ENCODE results near the gene GREB1. TPM values are rescaled to one million over a fixed set of nuclear protein-coding genes. Genes with fewer than 3 reads are reported as not detected.
A peak's percentile ranks its signal among the peaks of the same experiment; 100 is the strongest.

GREB1 gene
- total and polyA plus RNA-seq, 2 experiments from 2014 or later, result 5.7 to 6.4 TPM

GRCh38 chr2:11503354-11503927 is 30.4 kb upstream of the GREB1 start:
- Histone ChIP-seq H3K27ac (no peak overlapping the region), H3K9me2 (replicated peaks; ENCODE audit: insufficient read depth) (no peaks in the 10 kb centered on the region), H3K9me3 (ENCODE audit: low read depth) (no peaks in the 10 kb centered on the region), H3K4me1 (ENCODE audit: insufficient read depth) (peaks cover 30% of the 10 kb centered on the region), H2AFZ (no peak overlapping the region), H3K27me3 (no peaks in the 10 kb centered on the region), H3K36me3 (replicated peaks; ENCODE audit: insufficient read depth, low read depth) (no peaks in the 10 kb centered on the region), H3K4me3 (no peak overlapping the region), H3K79me2 (peaks cover 6% of the 10 kb centered on the region), H3K4me2 (no peak overlapping the region), H4K20me1 (ENCODE audit: insufficient read depth, poor library complexity, severe bottlenecking) (no peaks in the 10 kb centered on the region)
- DNase-seq (ENCODE audit: low spot score), result no peak
- TF ChIP-seq EZH2 (IDR thresholded peaks at IDR 0.05; ENCODE audit: borderline replicate concordance), result no peak
- no peak for TF ChIP-seq CTCF (IDR thresholded peaks at IDR 0.05; ENCODE audit: poor library complexity)
- TF ChIP-seq EZH2phosphoT487 (IDR thresholded peaks at IDR 0.05; ENCODE audit: low read depth, severe bottlenecking, unreplicated experiment), result no peak
- WGBS (ENCODE audit: low lambda C conversion rate, missing lambda C conversion rate), result 68% methylated on average over 8 of the region's 8 CpGs

GRCh38 chr2:11505652-11506610 is 27.9 kb upstream of the GREB1 start:
- H4K20me1 ChIP-seq (ENCODE audit: insufficient read depth, poor library complexity, severe bottlenecking), result no peaks in the 10 kb centered on the region
- peak; percentile 16 for DNase-seq (ENCODE audit: low spot score)

GRCh38 chr2:11506611-11506969 is 27.3 kb upstream of the GREB1 start:
- no peak overlapping the region for H2AFZ ChIP-seq
- no peaks in the 10 kb centered on the region for H3K36me3 ChIP-seq (replicated peaks; ENCODE audit: insufficient read depth, low read depth)
- peak overlapping the region; percentile 13 for H3K4me2 ChIP-seq
- H4K20me1 ChIP-seq (ENCODE audit: insufficient read depth, poor library complexity, severe bottlenecking), result no peaks in the 10 kb centered on the region
- peaks cover 6% of the 10 kb centered on the region for H3K79me2 ChIP-seq
- no peak for DNase-seq (ENCODE audit: low spot score)
- 60% methylated on average over 3 of the region's 3 CpGs for WGBS (ENCODE audit: low lambda C conversion rate, missing lambda C conversion rate)
- H3K27ac ChIP-seq, result peak overlapping the region; percentile 21
- no peaks in the 10 kb centered on the region for H3K9me2 ChIP-seq (replicated peaks; ENCODE audit: insufficient read depth)
- no peaks in the 10 kb centered on the region for H3K27me3 ChIP-seq
- peaks cover 20% of the 10 kb centered on the region for H3K4me1 ChIP-seq (ENCODE audit: insufficient read depth)
- no peak overlapping the region for H3K4me3 ChIP-seq
- no peaks in the 10 kb centered on the region for H3K9me3 ChIP-seq (ENCODE audit: low read depth)
- no peak for TF ChIP-seq EZH2phosphoT487 (IDR thresholded peaks at IDR 0.05; ENCODE audit: low read depth, severe bottlenecking, unreplicated experiment)
- TF ChIP-seq EZH2 (IDR thresholded peaks at IDR 0.05; ENCODE audit: borderline replicate concordance), result no peak
- no peak for TF ChIP-seq CTCF (IDR thresholded peaks at IDR 0.05; ENCODE audit: poor library complexity)

More at GRCh38 chr2:11505652-11506610, 27.9 kb upstream of the GREB1 start:
- Histone ChIP-seq H3K4me2 (peak overlapping the region; percentile 13), H3K79me2 (peaks cover 6% of the 10 kb centered on the region), H3K9me2 (replicated peaks; ENCODE audit: insufficient read depth) (no peaks in the 10 kb centered on the region), H3K36me3 (replicated peaks; ENCODE audit: insufficient read depth, low read depth) (no peaks in the 10 kb centered on the region), H3K4me3 (no peak overlapping the region), H2AFZ (no peak overlapping the region), H3K27ac (peak overlapping the region; percentile 21), H3K9me3 (ENCODE audit: low read depth) (no peaks in the 10 kb centered on the region), H3K27me3 (no peaks in the 10 kb centered on the region), H3K4me1 (ENCODE audit: insufficient read depth) (peaks cover 20% of the 10 kb centered on the region)
- WGBS (ENCODE audit: low lambda C conversion rate, missing lambda C conversion rate), result 66% methylated on average over 11 of the region's 11 CpGs
- TF ChIP-seq CTCF (IDR thresholded peaks at IDR 0.05; ENCODE audit: poor library complexity), result no peak
- TF ChIP-seq EZH2 (IDR thresholded peaks at IDR 0.05; ENCODE audit: borderline replicate concordance), result no peak

All from hepatocyte (in vitro differentiated cells).